ENCODE measurements around the gene CALHM1.

DNA sequence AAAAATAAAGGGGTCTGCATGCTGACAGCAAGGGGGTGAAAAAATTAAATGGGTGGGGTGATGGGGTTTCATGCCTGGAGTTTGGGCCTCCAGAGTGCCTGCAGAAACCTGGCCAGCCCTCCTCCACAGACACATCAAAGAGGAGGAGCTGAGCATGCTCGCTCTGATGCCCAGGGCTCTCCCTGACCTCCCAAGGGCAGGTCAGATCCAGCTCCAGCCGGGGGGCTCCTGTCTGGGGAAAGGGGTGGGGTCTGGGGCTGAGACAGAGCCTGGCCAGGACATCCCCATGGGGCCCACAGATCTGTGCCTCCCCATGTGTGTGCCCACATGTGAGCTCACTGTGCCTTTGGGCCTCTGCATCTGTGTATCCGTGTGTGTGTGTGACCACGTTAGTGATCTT is 915 bp upstream of the CALHM1 start:
- TF ChIP-seq, protein P1, sequence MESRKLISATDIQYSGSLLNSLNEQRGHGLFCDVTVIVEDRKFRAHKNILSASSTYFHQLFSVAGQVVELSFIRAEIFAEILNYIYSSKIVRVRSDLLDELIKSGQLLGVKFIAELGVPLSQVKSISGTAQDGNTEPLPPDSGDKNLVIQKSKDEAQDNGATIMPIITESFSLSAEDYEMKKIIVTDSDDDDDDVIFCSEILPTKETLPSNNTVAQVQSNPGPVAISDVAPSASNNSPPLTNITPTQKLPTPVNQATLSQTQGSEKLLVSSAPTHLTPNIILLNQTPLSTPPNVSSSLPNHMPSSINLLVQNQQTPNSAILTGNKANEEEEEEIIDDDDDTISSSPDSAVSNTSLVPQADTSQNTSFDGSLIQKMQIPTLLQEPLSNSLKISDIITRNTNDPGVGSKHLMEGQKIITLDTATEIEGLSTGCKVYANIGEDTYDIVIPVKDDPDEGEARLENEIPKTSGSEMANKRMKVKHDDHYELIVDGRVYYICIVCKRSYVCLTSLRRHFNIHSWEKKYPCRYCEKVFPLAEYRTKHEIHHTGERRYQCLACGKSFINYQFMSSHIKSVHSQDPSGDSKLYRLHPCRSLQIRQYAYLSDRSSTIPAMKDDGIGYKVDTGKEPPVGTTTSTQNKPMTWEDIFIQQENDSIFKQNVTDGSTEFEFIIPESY (IDR thresholded peaks at IDR 0.05) = no peak
- TF ChIP-seq, protein P2, sequence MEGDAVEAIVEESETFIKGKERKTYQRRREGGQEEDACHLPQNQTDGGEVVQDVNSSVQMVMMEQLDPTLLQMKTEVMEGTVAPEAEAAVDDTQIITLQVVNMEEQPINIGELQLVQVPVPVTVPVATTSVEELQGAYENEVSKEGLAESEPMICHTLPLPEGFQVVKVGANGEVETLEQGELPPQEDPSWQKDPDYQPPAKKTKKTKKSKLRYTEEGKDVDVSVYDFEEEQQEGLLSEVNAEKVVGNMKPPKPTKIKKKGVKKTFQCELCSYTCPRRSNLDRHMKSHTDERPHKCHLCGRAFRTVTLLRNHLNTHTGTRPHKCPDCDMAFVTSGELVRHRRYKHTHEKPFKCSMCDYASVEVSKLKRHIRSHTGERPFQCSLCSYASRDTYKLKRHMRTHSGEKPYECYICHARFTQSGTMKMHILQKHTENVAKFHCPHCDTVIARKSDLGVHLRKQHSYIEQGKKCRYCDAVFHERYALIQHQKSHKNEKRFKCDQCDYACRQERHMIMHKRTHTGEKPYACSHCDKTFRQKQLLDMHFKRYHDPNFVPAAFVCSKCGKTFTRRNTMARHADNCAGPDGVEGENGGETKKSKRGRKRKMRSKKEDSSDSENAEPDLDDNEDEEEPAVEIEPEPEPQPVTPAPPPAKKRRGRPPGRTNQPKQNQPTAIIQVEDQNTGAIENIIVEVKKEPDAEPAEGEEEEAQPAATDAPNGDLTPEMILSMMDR (IDR thresholded peaks at IDR 0.05; ENCODE audit: low read depth, low read length, missing input control) = no peak
- TF ChIP-seq, protein P3, sequence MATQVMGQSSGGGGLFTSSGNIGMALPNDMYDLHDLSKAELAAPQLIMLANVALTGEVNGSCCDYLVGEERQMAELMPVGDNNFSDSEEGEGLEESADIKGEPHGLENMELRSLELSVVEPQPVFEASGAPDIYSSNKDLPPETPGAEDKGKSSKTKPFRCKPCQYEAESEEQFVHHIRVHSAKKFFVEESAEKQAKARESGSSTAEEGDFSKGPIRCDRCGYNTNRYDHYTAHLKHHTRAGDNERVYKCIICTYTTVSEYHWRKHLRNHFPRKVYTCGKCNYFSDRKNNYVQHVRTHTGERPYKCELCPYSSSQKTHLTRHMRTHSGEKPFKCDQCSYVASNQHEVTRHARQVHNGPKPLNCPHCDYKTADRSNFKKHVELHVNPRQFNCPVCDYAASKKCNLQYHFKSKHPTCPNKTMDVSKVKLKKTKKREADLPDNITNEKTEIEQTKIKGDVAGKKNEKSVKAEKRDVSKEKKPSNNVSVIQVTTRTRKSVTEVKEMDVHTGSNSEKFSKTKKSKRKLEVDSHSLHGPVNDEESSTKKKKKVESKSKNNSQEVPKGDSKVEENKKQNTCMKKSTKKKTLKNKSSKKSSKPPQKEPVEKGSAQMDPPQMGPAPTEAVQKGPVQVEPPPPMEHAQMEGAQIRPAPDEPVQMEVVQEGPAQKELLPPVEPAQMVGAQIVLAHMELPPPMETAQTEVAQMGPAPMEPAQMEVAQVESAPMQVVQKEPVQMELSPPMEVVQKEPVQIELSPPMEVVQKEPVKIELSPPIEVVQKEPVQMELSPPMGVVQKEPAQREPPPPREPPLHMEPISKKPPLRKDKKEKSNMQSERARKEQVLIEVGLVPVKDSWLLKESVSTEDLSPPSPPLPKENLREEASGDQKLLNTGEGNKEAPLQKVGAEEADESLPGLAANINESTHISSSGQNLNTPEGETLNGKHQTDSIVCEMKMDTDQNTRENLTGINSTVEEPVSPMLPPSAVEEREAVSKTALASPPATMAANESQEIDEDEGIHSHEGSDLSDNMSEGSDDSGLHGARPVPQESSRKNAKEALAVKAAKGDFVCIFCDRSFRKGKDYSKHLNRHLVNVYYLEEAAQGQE (IDR thresholded peaks at IDR 0.05) = no peak
- TF ChIP-seq, protein P4, sequence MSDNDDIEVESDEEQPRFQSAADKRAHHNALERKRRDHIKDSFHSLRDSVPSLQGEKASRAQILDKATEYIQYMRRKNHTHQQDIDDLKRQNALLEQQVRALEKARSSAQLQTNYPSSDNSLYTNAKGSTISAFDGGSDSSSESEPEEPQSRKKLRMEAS (IDR thresholded peaks at IDR 0.05) = no peak
- TF ChIP-seq RAD21 (IDR thresholded peaks at IDR 0.05) (no peak), TAF1 (conservative IDR thresholded peaks at IDR 0.05) (no peak), RXRA (IDR thresholded peaks at IDR 0.05) (no peak), YY1 (IDR thresholded peaks at IDR 0.05) (no peak), GABPA (IDR thresholded peaks at IDR 0.05 in 1 of 2, conservative IDR thresholded peaks at IDR 0.05 in 1 of 2) (no peak), SP1 (IDR thresholded peaks at IDR 0.05) (no peak)
- TF ChIP-seq, protein P5, sequence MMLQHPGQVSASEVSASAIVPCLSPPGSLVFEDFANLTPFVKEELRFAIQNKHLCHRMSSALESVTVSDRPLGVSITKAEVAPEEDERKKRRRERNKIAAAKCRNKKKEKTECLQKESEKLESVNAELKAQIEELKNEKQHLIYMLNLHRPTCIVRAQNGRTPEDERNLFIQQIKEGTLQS (IDR thresholded peaks at IDR 0.05) = no peak
